CD4-positive, alpha-beta T cell treated with Interleukin-17A for 1 hour (primary cell): ENCODE results near the gene PPY.
"Not testable (repeated sequence)": the region's sequence is repeated elsewhere in the genome, so short reads cannot be mapped to it uniquely, and the experiment has no call there.

Experiments used
- DNase-seq: peaks from one replicate; pipeline ENCODE4 v3.0.0-alpha.2; 2020

PPY gene

GRCh38 chr17:43928609-43929008 is 13.7 kb downstream of the PPY start:
- DNase-seq: no peak

GRCh38 chr17:43927929-43928328 is 14.3 kb downstream of the PPY start:
- not testable (repeated sequence) for DNase-seq

GRCh38 chr17:43927060-43927864 is 15.0 kb downstream of the PPY start:
- no peak for DNase-seq

GRCh38 chr17:43924558-43924957 is 17.7 kb downstream of the PPY start:
- DNase-seq: no peak

GRCh38 chr17:43920500-43921095 is 21.7 kb downstream of the PPY start:
- DNase-seq: no peak

- DNase-seq: no peak
Observed at GRCh38 chr17:43918026-43918389, 24.3 kb downstream of the PPY start.

- DNase-seq: peak; percentile 47
Observed at GRCh38 chr17:43917348-43918025, 24.8 kb downstream of the PPY start.

GRCh38 chr17:43917016-43917347 is 25.3 kb downstream of the PPY start:
- peak; percentile 51 for DNase-seq

- DNase-seq: no peak
Observed at GRCh38 chr17:43916385-43916784, 25.9 kb downstream of the PPY start.

GRCh38 chr17:43915559-43915958 is 26.7 kb downstream of the PPY start:
- DNase-seq: no peak

GRCh38 chr17:43914451-43914850 is 27.8 kb downstream of the PPY start:
- no peak for DNase-seq

GRCh38 chr17:43913584-43913983 is 28.7 kb downstream of the PPY start:
- no peak for DNase-seq

GRCh38 chr17:43912635-43913304 is 29.5 kb downstream of the PPY start:
- no peak for DNase-seq

- no peak for DNase-seq
Observed at GRCh38 chr17:43911904-43912303, 30.4 kb downstream of the PPY start.

- DNase-seq: no peak
Observed at GRCh38 chr17:43909537-43910231, 32.6 kb downstream of the PPY start.

GRCh38 chr17:43907998-43908721 is 34.1 kb downstream of the PPY start:
- peak; percentile 67 for DNase-seq

- peak; percentile 64 for DNase-seq
Observed at GRCh38 chr17:43907425-43907981, 34.8 kb downstream of the PPY start, which contains the start of gene MPP2. MPP2 (minus strand) TSS chr17:43907536; CDS start chr17:43904460, 3,076 bp downstream.

GRCh38 chr17:43906951-43907424 is 35.3 kb downstream of the PPY start:
- peak; percentile 25 for DNase-seq

- DNase-seq: peak; percentile 43
Observed at GRCh38 chr17:43905985-43906852, 36.1 kb downstream of the PPY start.

- no peak for DNase-seq
Observed at GRCh38 chr17:43905400-43905984, 36.8 kb downstream of the PPY start.
